ENCODE measurements around the gene FYB1. TPM values are rescaled to one million over a fixed set of nuclear protein-coding genes. Genes with fewer than 3 reads are reported as not detected.

Gene FYB1
- total RNA-seq, 1 experiment from 2014 or later = not detected

DNA sequence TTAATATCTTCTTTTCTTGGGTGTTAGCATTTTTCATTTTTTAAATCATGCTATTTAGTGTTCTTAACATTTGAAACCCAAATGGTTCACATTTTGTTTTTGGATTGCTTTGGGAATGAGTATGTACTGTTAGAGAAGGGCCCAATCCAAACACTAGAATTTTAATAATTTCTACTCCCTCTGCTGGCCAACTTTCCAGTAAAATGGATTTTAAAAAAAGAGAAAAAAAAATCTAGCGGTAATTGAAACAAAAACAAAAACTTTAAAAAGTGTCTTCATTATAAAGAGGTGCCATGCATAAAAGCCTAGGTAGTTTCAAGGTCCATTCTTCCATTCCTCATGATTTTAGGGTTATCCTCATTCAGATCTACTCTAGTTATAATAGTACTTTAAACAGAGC, 113.0 kb downstream of the FYB1 start:
- Histone ChIP-seq H3K9me3 (no peaks in the 10 kb centered on the region), H3K27me3 (no peaks in the 10 kb centered on the region)
- no peak for DNase-seq

DNA sequence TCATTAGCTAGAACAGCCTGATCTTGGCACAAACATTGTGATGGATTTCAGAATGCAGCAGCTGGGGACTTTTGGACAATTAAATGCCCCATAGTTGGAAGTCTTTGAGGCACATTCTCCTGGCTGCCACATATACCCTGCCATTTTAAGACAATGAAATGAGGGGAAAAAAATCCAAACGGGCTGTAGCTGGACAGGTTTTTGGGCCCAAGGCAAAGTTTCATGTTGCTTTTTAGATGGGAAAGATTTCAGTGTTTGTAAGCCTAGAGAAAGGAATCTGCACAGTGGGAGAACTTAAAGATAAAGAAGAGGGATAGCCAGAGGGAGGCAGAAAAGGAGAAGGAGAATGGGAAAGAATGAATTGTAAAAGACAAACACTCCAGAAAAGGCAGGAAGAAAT, 115.1 kb downstream of the FYB1 start:
- no peaks in the 10 kb centered on the region for H3K27me3 ChIP-seq
- H3K4me3 ChIP-seq = no peak overlapping the region
- no peak for DNase-seq
- H3K9me3 ChIP-seq = no peaks in the 10 kb centered on the region
- no peaks in the 10 kb centered on the region for H3K36me3 ChIP-seq

More for the DNA sequence above, 113.0 kb downstream of the FYB1 start:
- H3K4me3 ChIP-seq = no peak overlapping the region
- H3K36me3 ChIP-seq = no peaks in the 10 kb centered on the region

DNA sequence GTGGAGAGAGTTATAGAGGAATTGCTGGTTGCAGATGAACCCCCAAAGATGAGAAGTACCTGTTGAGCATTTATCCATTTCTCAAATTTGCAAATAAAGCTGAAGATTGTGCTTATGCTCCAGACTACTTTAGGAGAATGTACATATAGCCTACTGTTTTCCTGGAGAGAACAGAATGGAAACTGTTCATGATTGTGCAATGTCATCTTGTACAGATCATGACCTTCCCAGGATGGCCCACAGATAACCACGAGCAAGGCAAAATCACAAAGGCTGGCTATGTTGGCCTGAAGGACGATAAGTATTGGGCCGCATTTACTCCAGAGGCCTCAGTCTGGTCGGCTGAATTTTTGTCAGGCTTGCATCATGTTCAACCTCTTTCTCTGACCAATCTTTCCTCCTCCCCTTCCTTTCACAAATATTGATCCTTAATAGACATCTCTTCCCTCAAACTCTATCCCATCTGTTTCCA, 116.6 kb downstream of the FYB1 start:
- H3K27me3 ChIP-seq = no peaks in the 10 kb centered on the region
- H3K9me3 ChIP-seq = no peaks in the 10 kb centered on the region
- no peaks in the 10 kb centered on the region for H3K36me3 ChIP-seq
- no peak for DNase-seq
- no peak overlapping the region for H3K4me3 ChIP-seq

DNA sequence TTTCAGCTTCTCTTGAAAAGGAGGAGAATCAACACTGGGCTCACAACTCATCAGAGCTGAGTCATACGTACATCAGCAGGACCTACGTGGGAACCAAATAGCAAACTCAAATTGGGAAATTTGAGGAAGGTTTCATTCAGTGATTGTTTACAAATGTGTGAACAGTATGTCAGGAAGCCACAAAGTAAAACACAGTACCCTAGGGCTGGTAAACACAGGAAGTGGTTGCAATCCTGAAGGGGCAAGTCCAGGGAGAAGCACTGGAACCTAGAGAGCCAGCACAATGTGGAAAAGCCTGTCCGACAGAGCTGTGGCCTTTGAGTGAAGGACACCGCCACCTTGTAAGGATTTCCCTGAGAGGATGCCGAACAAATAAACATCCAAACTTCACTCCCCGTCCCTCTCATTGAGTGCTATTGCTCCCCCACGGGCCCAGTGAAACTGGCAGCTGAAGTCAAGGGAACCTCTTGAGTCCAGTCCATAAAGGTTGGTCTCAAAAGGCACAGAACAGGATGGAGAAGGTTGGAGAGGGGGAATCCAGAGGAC, 118.4 kb downstream of the FYB1 start:
- H3K9me3 ChIP-seq = no peaks in the 10 kb centered on the region
- no peak overlapping the region for H3K4me3 ChIP-seq
- no peaks in the 10 kb centered on the region for H3K36me3 ChIP-seq
- no peaks in the 10 kb centered on the region for H3K27me3 ChIP-seq
- peak; percentile 77 for DNase-seq

DNA sequence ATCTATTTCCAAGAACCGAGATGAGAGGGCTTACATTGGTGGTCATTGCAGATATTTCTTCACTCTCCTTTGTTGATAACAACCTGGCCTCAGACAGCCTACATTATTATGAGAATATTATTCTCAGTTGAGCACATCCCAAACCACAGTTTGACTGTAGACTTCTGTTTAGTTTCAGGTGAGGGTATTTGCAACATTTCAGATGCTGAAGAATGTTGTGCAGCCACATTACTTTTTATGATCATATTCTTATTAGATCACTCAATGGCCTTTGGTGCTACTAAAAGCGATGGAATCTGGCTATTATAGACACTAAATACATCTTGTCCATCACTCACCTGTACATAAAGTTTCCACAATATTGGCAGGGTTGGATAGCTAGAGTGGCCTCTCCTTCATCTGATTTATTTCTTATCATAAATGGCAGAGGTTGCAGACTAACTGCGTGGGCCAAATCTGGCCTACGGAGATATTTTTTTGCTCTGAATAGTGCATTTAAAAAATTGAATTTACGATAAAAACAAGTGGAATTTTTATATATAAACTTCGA, 119.0 kb downstream of the FYB1 start:
- Histone ChIP-seq H3K9me3 (no peaks in the 10 kb centered on the region), H3K36me3 (no peaks in the 10 kb centered on the region), H3K27me3 (no peaks in the 10 kb centered on the region), H3K4me3 (no peak overlapping the region)
- DNase-seq = no peak

DNA sequence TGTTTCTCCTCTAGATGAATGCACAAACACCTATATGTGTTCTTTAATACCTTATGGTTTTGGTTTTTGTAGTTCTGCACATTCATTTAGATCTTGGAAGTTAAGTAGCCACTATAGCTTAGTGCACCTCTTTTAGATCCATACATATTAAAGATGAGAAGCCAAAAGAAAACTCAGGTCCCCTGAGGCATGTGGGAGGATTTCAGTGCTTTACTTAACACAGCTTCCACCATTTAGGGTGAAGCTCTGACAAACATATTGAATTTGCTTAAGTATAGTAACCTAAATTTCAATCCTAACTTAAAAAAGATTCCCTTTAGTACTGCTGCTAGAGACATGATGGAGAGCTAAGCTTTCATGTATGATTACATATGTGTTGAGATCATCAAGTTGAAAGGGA, 119.5 kb downstream of the FYB1 start:
- no peak overlapping the region for H3K4me3 ChIP-seq
- no peaks in the 10 kb centered on the region for H3K36me3 ChIP-seq
- DNase-seq = no peak
- H3K9me3 ChIP-seq = no peaks in the 10 kb centered on the region
- H3K27me3 ChIP-seq = no peaks in the 10 kb centered on the region

DNA sequence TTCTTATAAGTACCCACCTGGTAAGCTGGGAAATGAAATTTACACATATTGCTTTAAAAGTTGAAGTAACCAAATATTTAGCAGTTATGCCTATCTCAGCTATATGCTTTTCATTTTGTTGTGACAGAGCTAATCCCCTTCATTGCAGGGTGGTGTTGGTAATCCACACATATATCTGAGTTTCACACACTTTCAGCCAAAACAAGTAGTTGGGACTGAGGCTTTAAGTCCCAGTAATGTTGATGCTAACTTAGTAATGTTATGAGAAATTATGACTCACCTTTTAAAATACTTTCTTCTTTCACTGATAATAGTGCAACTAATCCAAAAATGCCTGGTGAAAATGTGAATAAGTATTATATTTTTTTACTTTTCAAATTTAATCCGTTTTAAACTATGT, 126.0 kb downstream of the FYB1 start:
- DNase-seq = no peak
- Histone ChIP-seq H3K9me3 (peaks cover 16% of the 10 kb centered on the region), H3K4me3 (no peak overlapping the region), H3K27me3 (no peaks in the 10 kb centered on the region), H3K36me3 (no peaks in the 10 kb centered on the region)

DNA sequence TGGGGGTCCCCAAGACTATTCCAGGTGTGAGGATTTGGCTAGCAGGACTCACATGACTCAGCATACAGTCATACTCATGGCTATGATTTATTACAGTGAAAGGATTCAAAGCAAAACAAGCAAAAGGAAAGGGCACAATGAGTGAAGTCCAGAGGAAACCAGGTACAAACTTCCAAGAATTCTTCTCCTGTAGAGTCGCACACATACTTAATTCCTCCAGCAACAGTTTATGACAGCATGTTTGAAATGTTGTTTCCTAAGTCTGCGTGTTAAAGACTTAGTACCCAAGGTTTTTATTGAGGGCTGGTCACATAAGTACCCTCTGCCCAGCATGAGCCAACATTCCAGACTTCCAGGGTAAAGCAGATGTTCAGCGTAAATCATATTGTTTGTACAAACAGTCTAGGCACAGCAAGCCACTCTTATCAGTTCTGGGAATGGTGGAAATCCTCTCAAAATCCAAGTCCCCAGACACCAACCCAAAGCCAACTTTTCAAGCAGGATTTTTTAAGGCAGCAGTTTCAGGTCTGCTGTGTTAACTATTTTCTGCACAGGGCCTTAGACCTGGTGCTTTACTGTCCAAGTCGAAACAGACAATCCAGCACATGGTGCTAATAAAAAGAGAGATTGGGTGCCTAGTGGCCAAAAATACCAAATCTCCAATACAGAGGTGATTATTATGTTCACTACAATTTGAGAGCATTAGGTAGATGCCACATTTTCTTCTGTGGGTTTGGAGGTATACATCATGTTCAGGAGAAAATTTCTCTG, 126.6 kb downstream of the FYB1 start:
- Histone ChIP-seq H3K36me3 (no peaks in the 10 kb centered on the region), H3K9me3 (peaks cover 16% of the 10 kb centered on the region), H3K27me3 (no peaks in the 10 kb centered on the region), H3K4me3 (no peak overlapping the region)
- DNase-seq = peak; percentile 36

DNA sequence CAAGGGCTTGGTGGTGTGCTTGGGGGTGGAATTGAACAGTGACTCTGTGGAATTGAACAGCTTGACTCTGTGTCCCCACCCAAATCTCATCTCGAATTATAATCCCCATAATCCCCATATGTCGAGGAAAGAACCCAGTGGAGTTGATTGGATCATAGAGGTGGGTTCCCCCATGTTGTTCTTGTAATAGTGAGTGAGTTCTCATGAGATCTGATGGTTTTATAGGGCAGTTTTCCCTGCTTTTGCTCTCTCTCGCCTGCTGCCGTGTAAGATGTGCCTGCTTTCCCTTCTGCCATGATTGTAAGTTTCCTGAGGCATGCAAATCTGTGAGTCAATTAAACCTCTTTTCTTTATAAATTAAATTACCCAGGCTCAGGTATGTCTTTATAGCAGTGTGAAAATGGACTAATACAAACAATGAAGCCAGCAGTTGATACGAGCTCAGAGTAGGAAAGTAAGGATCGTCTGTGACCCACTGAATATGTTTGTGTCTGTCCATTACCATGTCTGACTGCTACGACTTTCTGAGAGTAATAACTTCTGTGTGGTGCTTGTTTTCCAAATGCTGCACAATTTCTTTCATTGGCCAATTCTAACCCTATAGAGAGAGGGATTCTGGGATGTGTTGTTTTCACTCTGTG, 127.3 kb downstream of the FYB1 start:
- Histone ChIP-seq H3K4me3 (no peak overlapping the region), H3K36me3 (no peaks in the 10 kb centered on the region), H3K27me3 (no peaks in the 10 kb centered on the region), H3K9me3 (peaks cover 16% of the 10 kb centered on the region)
- DNase-seq = no peak

DNA sequence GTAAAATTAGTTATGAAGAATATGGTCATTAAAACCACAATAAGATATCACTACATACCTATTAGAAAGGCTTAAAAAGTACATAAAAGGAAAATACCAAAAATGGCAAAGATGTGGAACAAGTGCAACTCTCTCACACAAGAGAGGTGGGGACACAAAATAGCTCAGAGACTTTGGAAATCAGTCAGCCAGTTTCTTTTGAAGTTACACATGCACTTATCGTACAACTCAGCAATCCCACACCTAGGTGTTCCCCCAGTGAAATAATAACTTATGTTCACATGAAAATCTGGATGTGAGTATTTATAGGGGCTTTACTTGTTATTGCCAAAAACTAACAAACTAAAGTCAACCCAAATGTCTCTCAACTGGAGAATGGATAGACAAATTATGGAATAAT, 135.4 kb downstream of the FYB1 start:
- no peak overlapping the region for H3K4me3 ChIP-seq
- peaks cover under 1% of the 10 kb centered on the region; the same call in 1 of the 2 replicates for H3K9me3 ChIP-seq
- DNase-seq = no peak
- no peaks in the 10 kb centered on the region for H3K36me3 ChIP-seq
- no peaks in the 10 kb centered on the region for H3K27me3 ChIP-seq

DNA sequence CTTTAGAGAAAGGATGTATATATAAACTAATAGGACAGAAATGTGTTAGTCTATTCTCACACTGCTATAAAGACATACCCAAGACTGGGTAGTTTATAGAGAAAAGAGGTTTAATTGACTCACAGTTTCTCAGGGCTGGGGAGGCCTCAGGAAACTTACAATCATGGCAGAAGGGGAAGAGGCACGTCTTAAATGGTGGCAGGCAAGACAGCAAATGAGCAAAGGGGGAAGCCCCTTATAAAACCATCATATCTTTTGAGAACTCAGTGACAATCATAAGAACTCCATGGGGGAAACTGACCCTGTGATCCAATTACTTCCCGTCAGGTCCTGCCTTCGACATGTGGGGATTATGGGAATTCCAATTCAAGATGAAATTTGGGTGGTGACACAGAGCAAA, 136.4 kb downstream of the FYB1 start:
- no peak for DNase-seq
- Histone ChIP-seq H3K9me3 (no peaks in the 10 kb centered on the region), H3K27me3 (no peaks in the 10 kb centered on the region), H3K36me3 (no peaks in the 10 kb centered on the region), H3K4me3 (no peak overlapping the region)

DNA sequence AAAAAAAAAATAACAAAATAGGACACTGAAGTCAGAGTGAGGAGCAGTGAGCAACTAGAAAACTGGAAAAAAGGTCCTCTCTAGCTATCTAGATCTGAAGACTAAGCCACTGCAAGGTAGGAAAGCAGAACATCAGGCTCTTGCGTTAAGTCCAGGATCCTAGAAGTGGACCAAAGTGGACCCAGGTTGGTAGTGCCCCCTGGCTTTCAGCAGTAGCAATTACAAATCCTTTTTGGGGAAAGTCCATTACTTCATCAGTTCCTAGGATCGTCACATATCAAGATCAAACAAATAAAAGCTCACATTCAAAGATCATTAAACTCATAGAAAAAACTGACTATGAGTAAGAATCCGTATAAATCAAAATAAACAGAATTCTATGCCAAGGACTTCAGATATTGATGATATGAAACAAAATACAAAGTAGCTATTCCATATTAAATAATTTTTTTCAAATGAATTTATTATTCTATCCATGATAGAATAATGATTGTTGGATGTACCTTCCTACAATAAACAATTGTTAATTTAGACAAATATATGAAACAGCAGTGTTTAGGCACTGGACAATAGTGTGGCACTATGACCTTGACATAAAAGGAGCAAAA, 138.7 kb downstream of the FYB1 start:
- DNase-seq = peak; percentile 15
- H3K27me3 ChIP-seq = no peaks in the 10 kb centered on the region
- H3K9me3 ChIP-seq = no peaks in the 10 kb centered on the region
- no peak overlapping the region for H3K4me3 ChIP-seq
- H3K36me3 ChIP-seq = no peaks in the 10 kb centered on the region

DNA sequence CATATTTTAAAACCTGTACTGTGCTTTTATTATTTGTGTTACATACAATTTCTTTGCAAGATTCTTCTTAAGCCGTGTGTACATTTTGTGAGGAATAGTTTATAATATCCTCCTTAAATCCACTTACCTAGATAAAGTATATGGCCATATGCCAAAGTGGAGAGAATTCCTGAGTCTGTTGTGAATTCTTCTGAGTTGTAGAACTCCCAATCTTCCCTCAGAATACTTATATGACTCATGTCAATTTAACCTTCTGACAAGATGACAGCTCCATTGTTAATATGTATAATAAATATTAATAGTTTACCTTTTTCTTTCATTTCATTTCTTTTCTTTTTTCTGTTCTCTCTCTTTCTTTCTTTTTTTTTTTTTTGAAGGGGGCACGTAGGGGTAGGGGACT, 139.2 kb downstream of the FYB1 start:
- no peak overlapping the region for H3K4me3 ChIP-seq
- H3K36me3 ChIP-seq = no peaks in the 10 kb centered on the region
- H3K9me3 ChIP-seq = no peaks in the 10 kb centered on the region
- no peaks in the 10 kb centered on the region for H3K27me3 ChIP-seq
- DNase-seq = no peak

DNA sequence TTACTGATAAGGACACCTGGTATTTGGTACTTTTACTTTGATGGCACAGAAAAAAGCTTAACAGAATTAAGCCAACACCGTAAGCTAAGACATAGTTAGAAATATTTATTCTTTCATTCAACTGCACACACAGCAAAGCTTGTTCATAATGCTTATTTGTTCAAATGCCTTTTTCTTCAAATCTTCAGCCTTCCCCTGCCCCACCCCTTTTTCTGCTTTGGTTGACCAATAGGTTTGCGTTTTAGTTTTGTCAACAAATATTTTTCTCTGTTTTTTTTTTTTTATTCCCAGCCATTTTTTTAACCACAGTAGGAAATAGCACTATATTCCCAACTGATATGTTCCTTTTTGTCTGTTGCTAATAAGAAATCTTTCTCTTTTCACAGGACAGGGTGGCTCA, 140.2 kb downstream of the FYB1 start:
- no peak overlapping the region for H3K4me3 ChIP-seq
- no peaks in the 10 kb centered on the region for H3K27me3 ChIP-seq
- no peak for DNase-seq
- H3K36me3 ChIP-seq = no peaks in the 10 kb centered on the region
- H3K9me3 ChIP-seq = no peaks in the 10 kb centered on the region

DNA sequence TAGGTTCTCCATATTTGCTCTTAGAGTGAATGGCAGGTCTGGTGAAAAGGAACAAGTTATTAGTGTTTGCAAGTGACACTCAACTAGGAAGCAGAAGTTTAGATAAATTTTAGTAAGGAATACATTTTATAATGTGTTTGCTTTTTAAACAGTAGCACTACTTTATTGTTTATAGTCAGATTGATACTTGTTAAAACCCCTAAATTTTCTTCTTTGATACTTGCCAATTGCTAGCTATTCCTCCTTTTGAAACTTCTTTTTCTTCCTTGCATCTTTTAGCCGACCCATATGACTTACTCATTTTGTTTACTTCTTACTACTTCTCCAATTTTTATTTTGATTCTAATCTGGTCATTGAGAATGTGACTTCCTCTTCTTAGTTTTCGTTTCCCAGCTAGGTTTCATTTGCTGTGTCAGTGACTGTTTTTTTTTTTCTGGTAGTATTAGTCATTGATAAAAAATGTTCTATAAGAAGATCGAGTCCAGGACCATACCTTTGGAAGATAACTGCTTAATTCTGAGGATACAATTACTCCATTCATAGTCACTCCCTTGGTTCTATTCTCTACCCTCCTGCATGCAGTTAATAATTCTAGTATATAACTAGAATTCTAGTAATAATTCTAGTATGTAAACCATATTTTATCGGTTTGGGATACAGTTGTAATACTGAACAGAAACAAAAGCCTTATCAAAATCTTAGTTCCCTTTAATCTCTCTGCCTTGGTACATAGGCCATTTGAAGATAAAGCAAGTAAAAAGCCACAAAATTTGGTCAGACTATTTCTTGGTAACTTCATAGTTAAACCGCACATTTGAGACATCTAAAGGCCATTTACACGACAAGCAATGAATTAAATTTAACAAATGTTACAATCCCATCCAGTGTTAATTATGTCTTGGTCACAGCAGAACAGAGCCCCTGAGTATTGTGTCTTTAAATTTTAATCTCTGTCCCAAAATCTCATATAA, 142.3 kb downstream of the FYB1 start:
- Histone ChIP-seq H3K36me3 (peaks cover 6% of the 10 kb centered on the region; the same call in 1 of the 2 replicates), H3K9me3 (no peaks in the 10 kb centered on the region), H3K4me3 (no peak overlapping the region), H3K27me3 (no peaks in the 10 kb centered on the region)
- DNase-seq = no peak

DNA sequence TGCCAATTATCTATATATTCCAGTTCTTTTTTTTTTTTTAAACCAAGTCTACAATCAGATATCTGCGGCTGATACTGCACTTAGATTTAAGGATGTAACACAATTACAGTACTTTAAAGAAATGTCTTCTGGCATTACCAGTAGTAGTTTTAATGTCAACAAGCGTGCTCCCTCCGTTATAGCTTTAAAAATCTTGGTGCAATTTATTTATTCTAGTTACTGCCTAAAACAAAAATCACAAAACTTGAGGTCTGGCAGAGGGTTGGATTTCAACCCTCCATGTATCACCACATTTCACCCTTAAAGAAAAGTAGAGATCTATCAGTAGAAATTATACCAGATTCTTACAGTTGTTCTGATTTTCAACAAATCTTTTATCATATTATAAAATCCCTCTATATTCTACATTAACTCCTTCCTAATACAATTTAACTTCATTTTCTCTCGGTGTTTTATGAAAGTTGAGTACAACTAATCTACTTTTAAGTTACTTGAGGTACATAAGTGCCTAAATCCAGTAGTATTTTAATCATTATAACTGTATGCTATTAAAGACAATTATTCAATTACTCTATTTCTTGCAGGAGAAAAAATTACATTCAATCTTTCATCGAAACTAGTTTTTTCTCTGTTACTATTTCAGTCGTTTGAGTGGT, 143.1 kb downstream of the FYB1 start:
- Histone ChIP-seq H3K9me3 (no peaks in the 10 kb centered on the region), H3K36me3 (peaks cover 6% of the 10 kb centered on the region; the same call in 1 of the 2 replicates), H3K27me3 (no peaks in the 10 kb centered on the region), H3K4me3 (no peak overlapping the region)
- no peak for DNase-seq
